Endometrial microvascular endothelial cells (primary cell): Measurements from ENCODE around the gene KLK6. TPM values are rescaled to one million over a fixed set of nuclear protein-coding genes. Genes with fewer than 3 reads are reported as not detected.

ENCODE experiments used
- in situ Hi-C: cut with HindIII; loops from 2 replicates; pipeline ENCODE4 v1.10.0; 2017; ENCODE audit warnings: low sequenced_read_pairs, low pct_unique_long_range_greater_than_20kb; ENCODE audit errors: inconsistent ontology term
- total RNA-seq: library from RNA; depleted of rRNA; stranded (reverse); fragments of >200 nt; gene quantifications from one replicate; pipeline ENCODE4 v1.2.3, GENCODE V29; 2015; ENCODE audit errors: inconsistent ontology term

KLK6 gene
- total RNA-seq: not detected

DNA sequence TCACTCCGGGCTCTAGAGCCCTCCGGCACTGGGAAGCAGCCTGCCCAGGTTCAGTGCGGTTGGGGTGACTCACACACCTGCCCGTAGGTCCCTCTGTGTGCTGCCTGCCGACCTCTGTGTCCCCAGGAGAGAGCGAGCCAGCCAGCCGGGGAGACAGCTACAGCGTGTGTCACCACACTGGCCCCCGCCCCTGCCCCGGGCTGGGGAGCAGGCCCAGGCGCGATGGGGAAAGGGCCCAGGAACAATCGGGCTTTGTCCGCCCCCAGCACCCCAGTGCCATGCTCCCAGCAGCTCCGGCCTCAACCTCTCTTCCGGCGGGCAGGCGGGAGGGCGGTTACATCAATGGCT, at the start of gene KLK6:
KLK6 (minus strand) TSS at position 179 of the 348 bp plus-strand sequence. CDS start 1,487 bp downstream, outside the sequence.
- in situ Hi-C loops: no loop called here

DNA sequence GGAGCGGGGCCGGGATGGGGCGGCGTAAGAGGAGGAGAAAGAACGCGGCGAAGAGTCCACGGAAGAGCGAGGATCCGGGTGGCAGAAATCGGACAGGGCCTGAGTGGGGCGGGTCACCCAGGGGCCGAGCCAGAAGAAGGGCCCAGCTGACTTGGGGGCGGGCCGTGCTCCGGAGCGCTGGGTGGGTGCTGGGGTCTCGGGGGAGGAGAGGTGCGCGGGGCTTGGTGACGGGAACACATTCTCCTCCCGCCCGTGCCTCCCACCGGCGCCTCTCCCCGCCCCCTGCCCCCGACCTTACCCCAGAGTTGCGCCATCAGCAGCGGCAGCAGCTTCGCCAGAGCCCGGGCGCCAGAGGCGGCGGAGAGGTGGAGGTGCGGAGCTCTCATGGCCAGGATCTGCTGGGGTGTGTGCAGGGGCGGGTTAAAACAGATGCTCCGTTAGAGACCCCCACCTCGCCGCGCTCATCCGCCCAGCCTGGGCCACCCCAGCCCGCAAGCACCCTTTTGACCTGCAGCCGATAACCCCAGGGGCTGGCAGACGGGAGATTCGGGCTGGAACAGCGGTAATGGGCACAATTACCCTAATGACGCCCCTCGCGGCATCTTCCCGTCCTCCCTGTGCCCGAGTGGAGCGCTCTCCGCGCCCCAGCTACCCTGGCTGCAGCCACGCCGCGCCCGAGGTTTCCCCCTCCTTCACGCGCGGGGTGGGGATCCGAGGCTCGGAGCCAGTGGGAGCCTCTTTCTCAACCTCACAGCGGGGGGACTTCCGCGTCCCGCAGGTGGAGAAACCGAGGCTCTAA, 49.6 kb upstream of the KLK6 start:
- in situ Hi-C loops: no loop called here

DNA sequence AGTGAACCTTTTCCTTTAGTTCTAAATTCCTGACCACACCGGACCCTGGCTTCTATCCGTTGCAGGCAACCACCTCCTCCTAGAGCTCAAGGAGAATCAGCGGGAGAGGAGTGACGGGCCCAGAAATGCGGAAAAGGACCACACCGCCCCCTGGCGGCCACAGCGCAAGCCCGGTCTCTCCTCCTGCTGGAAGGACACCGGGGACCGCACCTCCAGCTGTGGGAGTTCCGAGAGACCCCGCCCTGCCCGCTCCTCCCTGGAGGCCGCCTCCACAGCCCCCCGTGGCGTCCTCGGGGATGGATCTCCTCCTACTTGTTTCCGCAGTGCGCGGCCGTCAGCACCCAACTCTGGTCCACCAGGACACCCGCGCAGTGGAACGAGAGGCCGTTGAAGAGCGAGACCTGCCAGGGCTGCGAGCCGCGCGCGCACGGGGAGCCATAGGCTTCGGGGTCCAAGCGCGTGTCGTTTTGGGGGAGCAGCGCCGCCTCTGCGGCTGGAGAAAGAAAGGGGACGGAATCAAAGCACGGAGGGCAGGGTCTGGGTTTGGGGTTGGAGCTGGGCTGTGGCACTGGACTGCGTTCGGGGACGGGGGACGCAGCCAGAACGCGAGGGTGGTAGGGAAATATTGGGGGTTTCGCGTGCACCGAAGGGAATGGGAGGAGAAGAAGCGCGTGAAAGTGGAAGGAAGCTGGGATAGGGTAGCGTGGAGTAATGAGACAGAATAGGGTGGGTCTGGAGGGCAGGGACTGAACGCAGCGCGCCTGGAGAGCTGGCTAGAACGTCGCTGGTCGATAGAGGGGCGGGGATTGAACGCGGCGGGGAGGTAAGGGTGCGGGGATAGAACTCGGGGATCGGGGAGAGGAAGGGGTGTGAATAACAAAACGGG, 47.6 kb upstream of the KLK6 start:
- in situ Hi-C loops: no loop called here

DNA sequence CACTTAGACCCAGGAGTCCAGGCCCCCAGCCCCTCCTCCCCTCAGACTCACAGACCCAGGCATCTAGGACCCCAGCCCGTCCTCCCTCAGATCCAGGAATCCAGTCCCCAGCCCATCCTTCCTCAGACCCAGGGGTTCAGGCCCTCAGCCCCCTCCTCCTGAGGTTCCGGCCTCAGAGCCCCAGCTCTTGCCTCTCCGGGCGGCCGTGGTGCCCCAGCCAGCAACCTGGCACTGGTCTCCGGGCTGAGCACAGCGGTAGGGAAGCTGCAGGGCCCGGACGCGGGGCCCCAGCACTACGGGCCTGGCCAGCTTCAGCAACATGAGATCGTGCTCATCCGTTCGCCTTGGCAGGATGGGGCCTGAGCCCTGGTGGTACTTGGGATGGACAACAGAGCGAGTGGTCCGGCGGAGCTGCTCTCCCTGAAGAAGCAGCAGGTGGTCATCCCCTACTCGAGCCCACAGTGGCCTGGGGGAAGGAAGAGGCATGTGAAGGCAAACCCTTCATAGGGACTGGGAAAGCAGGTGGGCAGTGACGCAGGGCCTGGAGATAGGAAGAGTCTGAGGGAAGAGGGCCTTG, 46.4 kb upstream of the KLK6 start:
- in situ Hi-C loops: no loop called here

DNA sequence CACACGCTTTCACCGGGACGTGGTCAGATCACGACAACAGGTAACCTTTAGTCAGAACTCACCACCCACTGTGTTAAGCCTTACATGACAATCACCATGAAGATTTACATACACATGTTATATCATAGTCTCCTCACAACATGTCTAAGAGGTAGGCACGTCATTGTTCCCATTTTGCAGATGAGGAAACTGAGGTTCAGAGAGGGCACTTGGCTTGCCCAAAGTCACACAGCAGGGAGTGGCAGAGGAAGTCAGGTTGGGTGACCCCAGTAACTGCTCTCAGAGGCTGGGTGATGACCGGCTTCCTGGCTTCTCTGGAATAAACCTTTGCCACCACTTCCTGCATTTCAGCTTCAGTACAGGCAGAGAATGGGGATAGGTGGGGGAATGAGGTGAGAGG, 44.9 kb upstream of the KLK6 start:
- in situ Hi-C loops: no loop called here

DNA sequence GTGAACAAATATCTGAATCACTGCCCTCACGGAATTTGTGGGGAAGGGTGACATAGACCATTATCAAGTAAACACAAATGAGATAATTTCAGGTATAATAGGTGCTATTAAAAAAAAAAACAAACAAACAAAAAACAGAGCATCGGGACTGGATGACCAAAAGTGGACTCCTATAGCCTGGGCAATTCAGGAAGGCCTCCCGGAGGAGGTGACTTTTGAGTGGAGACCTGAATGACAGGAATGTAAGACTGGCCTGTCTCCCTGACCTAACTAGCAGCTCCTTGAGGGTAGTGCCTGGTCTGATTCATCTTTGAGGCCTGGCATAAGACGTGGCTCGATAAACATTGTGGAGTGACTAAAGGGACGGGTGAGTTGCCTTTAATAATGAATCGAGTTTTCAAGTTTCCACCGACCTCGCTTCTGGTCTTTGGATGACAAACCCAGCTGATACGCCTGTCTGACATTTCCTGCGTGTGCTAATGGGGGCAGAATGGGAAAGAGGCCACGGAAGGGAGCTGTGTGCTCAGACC, 43.3 kb upstream of the KLK6 start:
- in situ Hi-C loops: no loop called here

DNA sequence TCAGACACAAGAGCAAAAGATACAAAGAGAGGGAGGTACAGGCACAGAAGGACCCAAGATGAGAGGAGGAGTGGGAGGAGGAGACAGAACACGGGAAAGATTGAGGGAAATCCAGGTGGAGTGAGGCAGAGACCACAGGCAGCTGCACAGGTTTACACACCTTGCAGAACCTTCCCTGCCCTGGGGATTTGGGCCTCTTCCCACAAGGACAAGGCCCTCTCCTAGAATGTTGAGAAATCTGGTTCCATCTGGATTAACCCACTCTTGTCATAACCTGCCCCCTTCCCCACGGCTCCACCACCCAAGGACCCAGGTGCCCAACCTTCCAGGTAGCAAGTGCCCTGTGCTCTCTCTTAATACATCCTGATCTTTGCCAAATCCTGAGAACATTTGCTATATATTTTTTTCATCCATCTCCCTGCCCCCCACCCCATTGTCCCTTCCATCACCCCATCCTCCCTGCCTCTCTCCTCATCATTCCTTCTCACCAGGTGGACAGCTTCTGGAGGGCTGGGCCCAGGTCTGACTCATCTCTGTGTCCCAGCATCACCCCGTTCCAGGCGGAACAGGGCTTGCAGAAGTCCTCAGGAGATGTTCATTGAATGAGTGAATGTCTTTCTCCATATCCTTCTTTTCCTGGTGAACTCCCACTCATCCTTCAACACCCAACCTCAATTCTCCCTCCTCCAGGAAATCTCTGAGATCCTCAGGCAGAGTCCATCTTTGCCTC, 40.8 kb upstream of the KLK6 start:
- in situ Hi-C loops: no loop called here

DNA sequence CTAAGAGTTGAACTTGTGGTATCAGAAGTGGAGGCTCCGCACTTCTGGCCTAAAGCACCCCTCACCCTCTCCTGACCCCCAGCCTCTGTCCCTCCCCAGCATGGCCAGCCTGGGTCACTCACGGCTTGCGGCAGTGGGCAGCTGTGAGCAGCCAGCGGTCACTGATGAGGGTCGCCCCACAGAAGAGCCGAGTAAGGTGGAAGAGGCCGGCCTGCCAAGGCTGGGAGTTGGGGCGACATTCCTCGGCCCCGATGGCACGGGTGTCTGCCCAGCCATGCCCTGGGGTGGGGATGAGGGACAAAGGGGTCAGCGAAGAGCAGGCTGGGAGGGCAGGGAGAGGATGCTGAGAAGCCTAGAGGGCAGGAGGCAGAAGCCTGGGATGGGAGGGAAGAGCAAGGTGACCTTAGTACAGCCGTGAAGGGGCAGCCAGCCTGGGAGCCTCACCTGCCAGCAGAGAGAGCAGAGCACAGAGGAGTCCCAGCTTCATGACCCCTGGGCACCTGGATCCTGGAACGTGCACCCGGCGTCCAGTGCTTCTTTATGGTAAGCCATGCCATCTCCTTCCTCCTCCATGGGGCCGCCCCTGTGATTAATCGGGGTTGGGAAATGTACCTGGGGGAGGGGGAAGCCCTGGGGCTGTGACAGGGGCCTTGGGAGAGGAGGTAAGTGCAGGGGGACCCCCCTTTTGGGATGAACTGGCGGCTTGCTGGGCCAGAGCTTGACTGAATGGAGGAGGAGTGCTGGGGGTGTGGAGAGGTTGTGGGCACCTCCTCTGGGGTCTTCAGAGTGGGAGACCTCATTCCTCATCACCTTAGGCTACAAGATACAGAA, 39.9 kb upstream of the KLK6 start:
- in situ Hi-C loops: no loop called here

DNA sequence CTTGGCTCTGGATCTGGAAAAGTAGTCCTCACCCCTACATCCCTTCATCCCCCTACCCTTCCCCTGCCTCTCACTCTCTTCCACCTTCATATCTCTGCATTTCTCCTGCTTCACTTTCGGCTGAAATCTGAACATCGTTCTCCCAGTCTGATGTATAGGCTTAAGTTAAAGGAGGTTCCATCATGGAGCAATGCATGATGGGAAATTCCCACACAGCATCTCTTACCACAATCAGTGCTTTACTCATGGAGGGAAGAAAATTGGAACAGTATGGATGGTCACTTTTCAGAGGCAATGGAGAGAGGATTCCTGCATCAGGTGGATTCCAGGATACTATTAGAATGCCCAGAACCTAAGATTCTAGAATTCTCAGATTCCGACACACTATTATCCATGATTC, 38.1 kb upstream of the KLK6 start:
- in situ Hi-C loops: no loop called here

DNA sequence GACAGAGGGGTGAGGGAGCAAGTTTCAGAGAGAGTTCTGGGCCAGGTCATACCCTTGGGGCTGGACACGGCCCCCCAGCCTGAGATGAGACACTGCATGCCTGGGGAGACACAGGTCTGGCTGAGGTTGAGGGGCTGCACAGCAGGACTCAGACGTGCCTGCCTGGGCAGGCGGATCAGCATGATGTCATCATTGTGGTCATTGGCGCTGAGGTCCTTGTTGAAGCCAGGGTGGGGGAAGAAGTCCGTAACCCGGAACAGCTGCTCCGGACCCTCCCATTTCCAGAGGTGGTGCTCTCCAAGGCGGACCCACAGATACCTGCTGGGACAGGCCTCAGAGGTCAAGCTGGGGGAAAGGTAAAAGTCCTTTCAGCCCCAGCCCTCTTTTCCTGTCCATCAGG, 37.0 kb upstream of the KLK6 start:
- in situ Hi-C loops: no loop called here

DNA sequence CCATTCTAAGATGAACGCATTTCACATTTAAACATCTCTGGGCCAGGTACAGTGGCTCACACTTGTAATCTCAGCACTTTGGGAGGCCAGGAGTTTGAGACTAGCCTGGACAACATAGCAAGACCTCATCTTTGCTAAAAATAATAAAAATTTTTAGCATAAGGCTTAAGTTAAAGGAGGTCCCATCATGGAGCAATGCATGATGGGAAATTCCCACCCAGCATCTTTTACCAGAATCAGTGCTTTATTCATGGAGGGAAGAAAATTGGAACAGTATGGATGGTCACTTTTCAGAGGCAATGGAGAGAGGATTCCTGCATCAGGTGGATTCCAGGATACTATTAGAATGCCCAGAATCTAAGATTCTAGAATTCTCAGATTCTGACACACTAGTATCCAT, 35.9 kb upstream of the KLK6 start:
- in situ Hi-C loops: no loop called here

DNA sequence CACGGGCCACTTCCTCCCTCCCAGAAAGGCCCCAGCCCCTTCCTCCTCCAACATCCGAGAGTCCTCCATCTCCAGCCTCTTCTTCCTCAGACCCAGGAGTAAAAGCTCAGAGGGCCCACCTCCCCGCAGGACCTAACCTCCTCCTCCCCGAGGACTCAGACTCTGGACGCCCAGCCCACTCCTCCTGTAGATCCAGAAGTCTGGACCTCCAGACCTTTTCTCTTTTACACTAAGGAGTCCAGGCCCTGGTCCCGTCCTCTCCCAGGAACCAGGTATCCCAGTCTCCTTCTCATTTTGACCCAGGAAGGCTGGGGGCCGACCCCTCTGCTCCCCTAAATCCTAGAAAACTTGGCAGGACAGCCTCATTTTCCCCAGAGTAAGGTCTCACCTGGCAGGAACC, 33.9 kb upstream of the KLK6 start:
- in situ Hi-C loops: no loop called here

DNA sequence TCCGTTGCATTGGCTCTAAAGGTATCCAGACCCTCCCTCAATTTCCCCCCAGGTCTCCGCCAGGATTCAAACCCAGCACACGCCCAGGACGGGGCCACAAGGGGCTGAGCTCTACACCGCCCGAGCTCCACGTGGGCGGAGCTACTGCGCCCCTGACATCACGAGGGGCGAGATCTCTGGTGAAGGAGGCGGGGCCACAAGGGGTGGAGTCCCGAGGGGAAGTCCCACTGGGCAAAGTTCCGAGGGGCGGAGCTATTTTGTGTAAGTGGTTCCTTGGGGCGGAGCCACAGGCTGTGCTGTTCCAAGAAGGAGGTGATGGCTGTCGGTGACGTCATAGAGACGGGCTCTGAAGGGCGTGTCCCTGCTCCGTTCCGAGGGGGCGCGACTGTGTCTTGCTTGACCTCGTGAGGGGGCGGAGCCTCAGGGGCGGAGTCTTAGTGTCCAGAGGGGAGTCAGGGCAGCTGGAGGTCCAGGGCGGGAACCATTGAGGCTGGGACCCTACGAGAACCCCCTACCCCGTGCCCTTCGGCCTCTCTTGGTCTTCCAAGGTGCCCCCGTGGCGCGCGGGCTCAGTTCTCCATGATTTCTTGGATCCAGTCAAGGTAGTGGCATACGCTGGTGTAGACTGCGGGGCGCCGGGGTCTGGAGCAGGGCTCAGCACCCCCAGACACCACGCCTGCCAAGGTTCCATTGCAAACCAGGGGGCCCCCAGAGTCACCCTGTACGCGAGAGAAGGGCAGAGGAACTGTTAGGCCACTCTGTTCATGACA, 33.3 kb upstream of the KLK6 start:
- in situ Hi-C loops: no loop called here

DNA sequence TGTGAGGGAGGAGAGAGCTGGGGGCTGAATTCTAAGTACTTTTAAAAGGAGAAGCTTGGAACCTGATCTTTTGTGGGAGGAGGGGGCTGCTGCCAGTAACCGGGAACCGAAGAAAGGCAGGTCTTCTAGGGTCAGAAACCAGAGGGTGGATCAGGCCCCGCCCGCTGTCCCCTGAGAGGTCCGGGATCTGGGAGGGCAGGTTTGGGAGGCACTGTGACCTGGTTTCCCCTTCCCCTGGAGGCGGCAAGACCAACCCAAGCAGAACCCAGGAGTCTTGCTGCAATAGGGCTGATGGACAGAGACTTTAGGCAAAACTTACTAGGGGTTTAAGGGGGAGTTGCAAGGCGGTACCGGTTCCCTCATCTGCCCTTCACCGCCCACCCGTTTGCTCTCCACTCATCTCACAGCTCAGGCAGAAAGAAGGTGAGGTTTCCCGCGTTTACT, 32.7 kb upstream of the KLK6 start:
- in situ Hi-C loops: no loop called here

DNA sequence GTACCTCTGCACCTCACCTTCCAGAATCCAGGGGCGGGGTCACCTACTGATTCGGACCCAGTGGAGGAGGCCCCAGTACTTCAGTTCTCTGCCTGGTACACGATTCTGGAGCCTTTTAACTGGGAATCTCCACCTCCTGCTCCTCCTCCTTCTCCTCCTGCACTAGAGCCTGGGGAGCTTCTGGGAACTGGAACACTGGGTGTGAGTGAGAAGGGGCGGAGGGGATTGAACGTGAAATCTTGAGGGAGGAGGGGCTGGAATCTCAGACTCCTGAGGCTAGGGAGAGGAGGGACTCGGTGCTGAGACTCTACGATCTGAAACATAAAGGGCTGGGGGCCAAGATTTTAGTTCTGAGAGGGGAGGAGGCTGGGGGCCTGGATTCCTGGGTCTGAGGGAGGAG, 32.1 kb upstream of the KLK6 start, which contains the start of gene KLK8:
KLK8 (minus strand) TSS at position 90 of the 400 bp plus-strand sequence. CDS start 437 bp downstream, outside the sequence.
- in situ Hi-C loops: no loop called here

DNA sequence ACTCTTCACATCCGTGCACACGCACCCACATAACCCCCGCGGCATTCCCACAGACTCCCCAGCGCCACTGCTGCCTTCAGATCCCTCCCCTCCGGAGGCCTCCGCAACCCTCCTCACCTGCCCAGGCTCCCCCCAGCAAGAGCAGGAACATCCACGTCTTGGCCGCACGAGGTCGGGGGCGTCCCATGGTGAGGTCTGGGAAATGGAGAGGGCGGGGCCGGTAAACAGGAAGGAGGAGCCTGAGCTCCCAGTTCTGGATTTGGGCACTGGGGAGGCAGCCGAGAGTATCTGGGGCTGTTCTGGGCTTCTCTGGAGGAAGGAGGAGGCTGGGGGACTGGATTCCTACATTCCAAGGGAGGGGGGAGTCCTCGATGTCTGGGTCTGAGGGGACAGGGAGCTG, 31.6 kb upstream of the KLK6 start:
- in situ Hi-C loops: no loop called here

DNA sequence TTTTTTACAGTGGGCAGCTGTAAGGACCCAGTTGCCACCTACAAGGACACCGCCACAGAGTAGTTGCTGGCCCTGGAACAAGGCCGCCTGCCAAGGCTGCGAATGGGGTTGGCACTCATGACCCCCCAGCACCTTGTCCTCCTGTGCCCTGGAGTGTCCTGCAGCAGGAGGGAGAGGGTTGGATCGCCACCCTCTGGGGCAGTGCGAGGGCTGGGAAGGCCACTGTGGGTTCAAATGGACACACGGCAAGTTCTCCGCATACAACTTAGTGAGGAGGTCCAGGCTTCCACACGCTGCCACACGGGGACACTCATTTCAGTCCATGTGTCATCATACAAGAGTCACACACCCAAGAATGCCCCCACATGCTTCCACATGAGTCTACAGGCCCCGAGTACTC, 31.0 kb upstream of the KLK6 start:
- in situ Hi-C loops: no loop called here
